HL-60 (cell line): ENCODE results near the gene DEPDC1B.

ENCODE experiments used
- DNase-seq, 2 experiments: peaks; one replicate each; pipeline ENCODE4 v3.0.0-alpha.2; 2010 to 2020; ENCODE audit warnings: low read depth in 1 of 2, low spot score in 1 of 2
- H3K27ac ChIP-seq: fragments of 250-450 bp; sonication (Bioruptor Pico); replicated peaks from 2 replicates; pipeline ENCODE4 v1.5.1; 2020; ENCODE audit warnings: mild to moderate bottlenecking, moderate library complexity
- H3K27me3 ChIP-seq: fragments of 250-450 bp; sonication (Bioruptor Pico); 2 replicates; pipeline ENCODE4 v1.5.1; 2021; ENCODE audit warnings: mild to moderate bottlenecking, moderate library complexity; ENCODE audit not compliant: insufficient read depth, poor library complexity, severe bottlenecking
- H3K4me3 ChIP-seq: replicated peaks from 2 replicates; pipeline ENCODE4 v1.5.1; 2011; ENCODE audit warnings: mild to moderate bottlenecking, control low read depth, low read length; ENCODE audit not compliant: insufficient read depth
- CTCF ChIP-seq: IDR thresholded peaks from one replicate; pipeline ENCODE4 v1.5.1; 2011; ENCODE audit warnings: low read length, control low read depth, inconsistent platforms; ENCODE audit not compliant: insufficient read depth
- GABPA ChIP-seq: IDR thresholded peaks from 2 replicates; pipeline ENCODE4 v1.6.1; 2012; ENCODE audit warnings: low read depth
- POLR2AphosphoS5 ChIP-seq: IDR thresholded peaks from 2 replicates; pipeline ENCODE4 v1.6.1; 2012; ENCODE audit warnings: low read depth
- SPI1 ChIP-seq: IDR thresholded peaks from 2 replicates; pipeline ENCODE4 v1.6.1; 2012; ENCODE audit warnings: low read depth, mild to moderate bottlenecking, borderline replicate concordance
- TF ChIP-seq, protein P1 (sequence below): IDR thresholded peaks from 2 replicates; pipeline ENCODE4 v1.6.1; 2012; ENCODE audit warnings: low read depth; ENCODE audit not compliant: insufficient replicate concordance

DEPDC1B gene

DNA sequence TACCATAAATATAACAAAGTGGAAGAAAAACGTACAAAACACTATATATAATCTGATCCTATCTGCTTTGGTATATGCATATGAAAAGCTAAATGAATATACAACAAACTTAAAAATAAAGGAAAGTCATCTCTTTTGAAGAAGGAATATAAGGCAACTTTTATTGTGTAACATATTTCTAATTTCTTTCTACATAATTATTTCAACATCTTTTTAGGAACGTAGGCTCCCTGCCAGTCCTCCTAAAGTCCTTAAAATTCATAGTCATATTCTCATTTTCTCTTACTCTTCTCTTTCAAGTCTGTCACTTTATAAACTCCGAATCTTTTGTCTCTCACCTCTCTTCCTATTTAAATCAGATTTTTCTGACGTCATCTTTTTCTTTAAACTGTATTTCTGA, 9.6 kb downstream of the DEPDC1B start:
- Histone ChIP-seq H3K27me3 (no peaks in the 10 kb centered on the region), H3K27ac (no peak overlapping the region), H3K4me3 (no peak overlapping the region)
- TF ChIP-seq, protein P1, sequence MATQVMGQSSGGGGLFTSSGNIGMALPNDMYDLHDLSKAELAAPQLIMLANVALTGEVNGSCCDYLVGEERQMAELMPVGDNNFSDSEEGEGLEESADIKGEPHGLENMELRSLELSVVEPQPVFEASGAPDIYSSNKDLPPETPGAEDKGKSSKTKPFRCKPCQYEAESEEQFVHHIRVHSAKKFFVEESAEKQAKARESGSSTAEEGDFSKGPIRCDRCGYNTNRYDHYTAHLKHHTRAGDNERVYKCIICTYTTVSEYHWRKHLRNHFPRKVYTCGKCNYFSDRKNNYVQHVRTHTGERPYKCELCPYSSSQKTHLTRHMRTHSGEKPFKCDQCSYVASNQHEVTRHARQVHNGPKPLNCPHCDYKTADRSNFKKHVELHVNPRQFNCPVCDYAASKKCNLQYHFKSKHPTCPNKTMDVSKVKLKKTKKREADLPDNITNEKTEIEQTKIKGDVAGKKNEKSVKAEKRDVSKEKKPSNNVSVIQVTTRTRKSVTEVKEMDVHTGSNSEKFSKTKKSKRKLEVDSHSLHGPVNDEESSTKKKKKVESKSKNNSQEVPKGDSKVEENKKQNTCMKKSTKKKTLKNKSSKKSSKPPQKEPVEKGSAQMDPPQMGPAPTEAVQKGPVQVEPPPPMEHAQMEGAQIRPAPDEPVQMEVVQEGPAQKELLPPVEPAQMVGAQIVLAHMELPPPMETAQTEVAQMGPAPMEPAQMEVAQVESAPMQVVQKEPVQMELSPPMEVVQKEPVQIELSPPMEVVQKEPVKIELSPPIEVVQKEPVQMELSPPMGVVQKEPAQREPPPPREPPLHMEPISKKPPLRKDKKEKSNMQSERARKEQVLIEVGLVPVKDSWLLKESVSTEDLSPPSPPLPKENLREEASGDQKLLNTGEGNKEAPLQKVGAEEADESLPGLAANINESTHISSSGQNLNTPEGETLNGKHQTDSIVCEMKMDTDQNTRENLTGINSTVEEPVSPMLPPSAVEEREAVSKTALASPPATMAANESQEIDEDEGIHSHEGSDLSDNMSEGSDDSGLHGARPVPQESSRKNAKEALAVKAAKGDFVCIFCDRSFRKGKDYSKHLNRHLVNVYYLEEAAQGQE: no peak
- TF ChIP-seq GABPA (no peak), SPI1 (no peak), CTCF (no peak), POLR2AphosphoS5 (no peak)
- no peak for DNase-seq

DNA sequence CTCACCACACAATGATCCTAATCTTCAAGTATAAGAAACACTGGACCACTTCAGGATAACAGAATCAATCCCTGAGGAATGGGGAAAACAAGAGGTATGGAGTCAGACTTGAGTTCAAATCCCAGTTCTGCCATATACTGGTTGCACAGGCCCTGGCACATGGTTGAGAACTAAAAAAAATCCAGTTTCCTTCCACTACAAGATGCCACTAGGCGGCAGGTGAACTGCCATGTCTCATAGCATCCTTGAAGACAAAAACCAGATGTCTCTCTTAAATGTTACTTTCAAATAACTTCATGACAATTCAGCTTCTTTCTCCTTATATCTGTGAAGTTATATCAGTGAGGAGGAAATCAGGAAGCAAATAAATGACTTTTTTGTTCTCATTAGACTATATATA, 11.0 kb downstream of the DEPDC1B start:
- TF ChIP-seq SPI1: no peak
- TF ChIP-seq CTCF: no peak
- no peak for TF ChIP-seq GABPA
- TF ChIP-seq, protein P1: no peak
- TF ChIP-seq POLR2AphosphoS5: no peak

GRCh38 chr5:60687927-60688720, 11.8 kb downstream of the DEPDC1B start:
- TF ChIP-seq POLR2AphosphoS5: no peak
- TF ChIP-seq CTCF: peak; percentile 2
- Histone ChIP-seq H3K4me3 (no peak overlapping the region), H3K27ac (no peak overlapping the region), H3K27me3 (no peaks in the 10 kb centered on the region)
- DNase-seq: no peak

More for the DNA sequence above, 11.0 kb downstream of the DEPDC1B start:
- Histone ChIP-seq H3K27me3 (no peaks in the 10 kb centered on the region), H3K27ac (no peak overlapping the region), H3K4me3 (no peak overlapping the region)
- DNase-seq: no peak

DNA sequence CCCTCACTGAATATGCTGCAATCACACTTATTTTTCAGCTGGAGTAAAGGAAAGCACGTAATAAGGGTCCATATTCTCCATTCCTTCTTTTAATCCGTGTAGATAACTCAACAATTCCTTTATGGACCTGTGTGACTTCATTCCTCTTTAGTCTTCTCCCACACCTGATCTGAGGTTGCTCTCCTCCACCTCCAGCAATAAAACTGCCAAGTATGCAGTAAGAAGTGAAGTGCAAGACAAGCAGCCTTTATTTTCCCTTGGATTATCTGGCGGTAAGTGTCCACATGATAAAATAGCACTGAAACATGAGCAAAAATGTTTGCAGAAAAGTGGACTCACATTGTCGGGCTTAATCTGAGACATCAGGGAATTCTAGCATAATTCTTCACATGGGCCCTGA, 13.8 kb downstream of the DEPDC1B start:
- H3K27me3 ChIP-seq: no peaks in the 10 kb centered on the region
- DNase-seq: no peak
- H3K4me3 ChIP-seq: no peak overlapping the region
- TF ChIP-seq SPI1 (no peak), GABPA (no peak), POLR2AphosphoS5 (no peak), CTCF (no peak)
- TF ChIP-seq, protein P1: no peak
- no peak overlapping the region for H3K27ac ChIP-seq
